PC-9 (cell line): Measurements from ENCODE around the gene ENTPD7. TPM values are rescaled to one million over a fixed set of nuclear protein-coding genes. Genes with fewer than 3 reads are reported as not detected.
"Not testable (repeated sequence)": the region's sequence is repeated elsewhere in the genome, so short reads cannot be mapped to it uniquely, and the experiment has no call there.

Experiments used
- BruUV-seq: library from RNA; stranded (reverse); fragments of 400-500 nt; replicated peaks from 2 replicates; lab custom pipeline; 2021; lab: Mats Ljungman, UMichigan
- CTCF ChIA-PET: fragments of 300-600 bp; sonication (Branson Sonifier 250); formaldehyde crosslinking; loops from one replicate; lab custom pipeline; 2022; ENCODE audit warnings: antibody characterized with exemption; lab: Charles Lee
- POLR2A ChIA-PET: fragments of 300-600 bp; sonication (Branson Sonifier 250); formaldehyde crosslinking; loops from one replicate; lab custom pipeline; 2022; ENCODE audit warnings: antibody characterized with exemption; ENCODE audit not compliant: unreplicated experiment; lab: Charles Lee
- DNase-seq, 2 experiments: peaks; one replicate each; pipeline versions ENCODE4 v3.0.0 to v3.0.0-alpha.2; 2015 to 2022; ENCODE audit warnings: mixed read lengths in 1 of 2
- H2AFZ ChIP-seq: fragments of 200-600 bp; sonication (generic); 2 replicates; pipeline ENCODE4 v1.8.1; 2017; ENCODE audit warnings: antibody characterized with exemption
- H3F3A ChIP-seq: fragments of 200-600 bp; sonication (generic); 2 replicates; pipeline ENCODE4 v1.8.1; 2017; ENCODE audit warnings: antibody characterized with exemption, mild to moderate bottlenecking, low read depth; ENCODE audit not compliant: insufficient read depth
- H3K27ac ChIP-seq: fragments of 200-600 bp; sonication (generic); 2 replicates; pipeline ENCODE4 v1.6.1; 2016; ENCODE audit warnings: mixed run types
- H3K27me3 ChIP-seq: fragments of 200-600 bp; sonication (generic); 2 replicates; pipeline ENCODE4 v1.6.1; 2016; ENCODE audit warnings: low read depth, mixed run types; ENCODE audit not compliant: insufficient read depth
- H3K36me3 ChIP-seq: fragments of 200-600 bp; sonication (generic); 2 replicates; pipeline ENCODE4 v1.6.1; 2016; ENCODE audit warnings: low read depth, mixed run types
- H3K4me1 ChIP-seq: fragments of 200-600 bp; sonication (generic); replicated peaks from 2 replicates; pipeline ENCODE4 v1.6.1; 2016; ENCODE audit warnings: mixed run types; ENCODE audit not compliant: insufficient read depth
- H3K4me2 ChIP-seq: fragments of 200-600 bp; sonication (generic); 2 replicates; pipeline ENCODE4 v1.6.1; 2017; ENCODE audit warnings: mixed run types
- H3K4me3 ChIP-seq: fragments of 200-600 bp; sonication (generic); 2 replicates; pipeline ENCODE4 v1.6.1; 2016; ENCODE audit warnings: mixed run types
- H3K79me2 ChIP-seq: fragments of 200-600 bp; sonication (generic); 2 replicates; pipeline ENCODE4 v1.6.1; 2017; ENCODE audit warnings: low read depth, mixed run types
- H3K9me2 ChIP-seq: fragments of 200-600 bp; sonication (generic); 2 replicates; pipeline ENCODE4 v1.8.1; 2017; ENCODE audit warnings: mild to moderate bottlenecking; ENCODE audit not compliant: insufficient read depth
- H3K9me3 ChIP-seq: fragments of 200-600 bp; sonication (generic); 2 replicates; pipeline ENCODE4 v1.8.1; 2016; ENCODE audit warnings: low read depth; ENCODE audit not compliant: insufficient read depth
- H4K20me1 ChIP-seq: fragments of 200-600 bp; sonication (generic); 2 replicates; pipeline ENCODE4 v1.8.1; 2017; ENCODE audit not compliant: insufficient read depth
- CTCF ChIP-seq: fragments of 200-600 bp; sonication (generic); conservative IDR thresholded peaks from 2 replicates; pipeline ENCODE4 v1.6.1; 2017; ENCODE audit warnings: mixed run types, antibody characterized with exemption, mild to moderate bottlenecking, moderate library complexity
- EZH2 ChIP-seq: fragments of 200-600 bp; sonication (generic); IDR thresholded peaks from 2 replicates; pipeline ENCODE4 v1.8.0; 2017; ENCODE audit warnings: antibody characterized with exemption, low read depth
- intact Hi-C: fragments of 100-400 bp; cut with micrococcal nuclease; formaldehyde crosslinking; loops from one replicate; pipeline ENCODE4 v1.10.0; 2022; ENCODE audit not compliant: unreplicated experiment
- total RNA-seq: library from RNA; stranded (reverse); gene quantifications from 2 replicates; pipeline ENCODE4 v1.2.3, GENCODE V29; 2021

ENTPD7 gene
- total RNA-seq, 1 experiment from 2014 or later, result 5.4 TPM

GRCh38 chr10:99731306-99732032, 72.2 kb downstream of the ENTPD7 start:
- intact Hi-C loops, result loop anchor here (1.0 kb wide), 2 partner anchors 54 to 111 kb away; partner anchors contain the start of gene SLC25A28
- Histone ChIP-seq H2AFZ (peak overlapping the region; percentile 84), H3F3A (peaks cover 20% of the 10 kb centered on the region), H3K79me2 (peaks cover 42% of the 10 kb centered on the region), H3K9me2 (no peaks in the 10 kb centered on the region), H4K20me1 (no peaks in the 10 kb centered on the region; the same call in 1 of the 2 replicates), H3K27me3 (no peaks in the 10 kb centered on the region), H3K27ac (peak overlapping the region; percentile 86), H3K4me2 (peak overlapping the region; percentile 90), H3K4me1 (peaks cover 10% of the 10 kb centered on the region; the same call in 1 of the 2 replicates), H3K36me3 (no peaks in the 10 kb centered on the region), H3K4me3 (peak overlapping the region; percentile 93), H3K9me3 (no peaks in the 10 kb centered on the region)
- no peak for DNase-seq
- CTCF ChIA-PET, result interaction anchor here (0.7 kb wide), 2 partner anchors 9 to 1020 kb away, joined by 3 read pairs; no protein-coding TSS in a partner anchor
- TF ChIP-seq EZH2 (no peak), CTCF (no peak)
- no TSS peak for BruUV-seq
- POLR2A ChIA-PET, result interaction anchor here (0.5 to 0.7 kb wide), 2 partner anchors 75 to 1843 kb away, joined by 4 read pairs; no protein-coding TSS in a partner anchor

GRCh38 chr10:99732033-99732842, 72.9 kb downstream of the ENTPD7 start, which contains the start of the genes COX15 and CUTC:
COX15 (minus strand) TSS chr10:99732127; CDS start chr10:99732049, 78 bp downstream.
CUTC (plus strand) TSS chr10:99732234; CDS start chr10:99732349, 115 bp downstream.
- intact Hi-C loops, result loop anchor here (1.0 kb wide), 2 partner anchors 53 to 112 kb away; partner anchors contain the start of gene SLC25A28
- Histone ChIP-seq H4K20me1 (no peaks in the 10 kb centered on the region; the same call in 1 of the 2 replicates), H3K9me2 (no peaks in the 10 kb centered on the region), H3K27me3 (no peaks in the 10 kb centered on the region), H3K4me2 (peak within 1 kb of the TSS; percentile 90), H3K27ac (peak within 1 kb of the TSS; percentile 86), H3K79me2 (peaks cover 42% of the 10 kb centered on the region), H3K9me3 (no peaks in the 10 kb centered on the region), H3F3A (peaks cover 20% of the 10 kb centered on the region), H2AFZ (peak within 1 kb of the TSS; percentile 84), H3K4me1 (peaks cover 10% of the 10 kb centered on the region; the same call in 1 of the 2 replicates), H3K4me3 (peak within 1 kb of the TSS; percentile 93), H3K36me3 (no peaks in the 10 kb centered on the region)
- DNase-seq, result peak; percentile 87 to 90
- POLR2A ChIA-PET, result interaction anchor here (0.7 to 0.9 kb wide), 2 partner anchors 71 to 73 kb away, joined by 3 to 12 read pairs; partner anchors contain the start of gene ENTPD7
- BruUV-seq, result TSS peak; percentile 60
- TF ChIP-seq CTCF (peak; percentile 64; the same call in 1 of the 2 replicates), EZH2 (no peak)
- CTCF ChIA-PET, result interaction anchor here (0.6 to 0.8 kb wide), 3 partner anchors 74 to 1021 kb away, joined by 3 to 6 read pairs (median 4); no protein-coding TSS in a partner anchor

GRCh38 chr10:99733366-99733765, 74.1 kb downstream of the ENTPD7 start:
- H3K4me1 ChIP-seq, result peaks cover 10% of the 10 kb centered on the region; the same call in 1 of the 2 replicates
- peak overlapping the region; percentile 93 for H3K4me3 ChIP-seq
- H2AFZ ChIP-seq, result no peak overlapping the region
- H3K27me3 ChIP-seq, result no peaks in the 10 kb centered on the region
- CTCF ChIA-PET, result no interaction called here
- no peak for TF ChIP-seq CTCF
- no peak for TF ChIP-seq EZH2
- peaks cover 20% of the 10 kb centered on the region for H3F3A ChIP-seq
- no peaks in the 10 kb centered on the region for H3K36me3 ChIP-seq
- intact Hi-C loops, result no loop called here
- H3K4me2 ChIP-seq, result peak overlapping the region; percentile 90
- peaks cover 42% of the 10 kb centered on the region for H3K79me2 ChIP-seq
- no peaks in the 10 kb centered on the region for H3K9me2 ChIP-seq
- DNase-seq, result no peak
- POLR2A ChIA-PET, result interaction anchor here (0.6 to 0.7 kb wide), 2 partner anchors 67 to 637 kb away, joined by 3 read pairs; no protein-coding TSS in a partner anchor
- H4K20me1 ChIP-seq, result no peaks in the 10 kb centered on the region; the same call in 1 of the 2 replicates
- H3K9me3 ChIP-seq, result no peaks in the 10 kb centered on the region
- H3K27ac ChIP-seq, result peak overlapping the region; percentile 86; the same call in 1 of the 2 replicates
- no TSS peak for BruUV-seq

DNA sequence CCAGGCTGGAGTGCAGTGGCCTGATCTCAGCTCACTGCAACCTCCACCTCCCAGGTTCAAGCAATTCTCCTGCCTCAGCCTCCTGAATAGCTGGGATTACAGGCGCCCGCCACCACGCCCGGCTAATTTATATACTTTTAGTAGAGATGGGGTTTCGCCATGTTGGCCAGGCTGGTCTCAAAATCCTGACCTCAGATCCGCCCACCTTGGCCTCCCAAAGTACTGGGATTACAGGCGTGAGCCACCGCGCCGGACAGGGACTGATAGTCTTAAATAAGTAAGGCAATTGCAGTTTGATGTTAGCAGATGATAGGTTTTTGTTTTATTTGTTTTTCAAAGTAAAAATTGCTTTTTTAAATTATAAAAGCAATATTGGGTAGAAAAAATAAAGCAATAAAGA, 74.8 kb downstream of the ENTPD7 start:
- DNase-seq, H2AFZ ChIP-seq, intact Hi-C loops, CTCF ChIA-PET, H3K27ac ChIP-seq, H3K9me2 ChIP-seq, BruUV-seq, H3K36me3 ChIP-seq, H3K4me1 ChIP-seq, H3K27me3 ChIP-seq, H3K9me3 ChIP-seq, H4K20me1 ChIP-seq: not testable (repeated sequence)
- Histone ChIP-seq H3K4me3 (peak overlapping the region; percentile 93; the same call in 1 of the 2 replicates), H3F3A (peaks cover 20% of the 10 kb centered on the region), H3K4me2 (peak overlapping the region; percentile 90), H3K79me2 (peaks cover 42% of the 10 kb centered on the region)
- POLR2A ChIA-PET, result interaction anchor here (0.6 to 0.7 kb wide), 2 partner anchors 67 to 74 kb away, joined by 3 to 25 read pairs; no protein-coding TSS in a partner anchor
